GM23338 (cell line): ENCODE data around the gene ENTPD7. TPM values are rescaled to one million over a fixed set of nuclear protein-coding genes. Genes with fewer than 3 reads are reported as not detected.

ENCODE experiments used
- ATAC-seq: fragments of 200-7000 bp; cut with Tn5 transposase; 3 replicates; pipeline ENCODE4 v1.9.1; 2020
- DNase-seq: peaks from one replicate; pipeline ENCODE4 v3.0.0-alpha.2; 2015; ENCODE audit warnings: low spot score
- H2AFZ ChIP-seq: fragments of 200-600 bp; sonication (generic); 2 replicates; pipeline ENCODE4 v1.8.0; 2016; ENCODE audit warnings: antibody characterized with exemption, mild to moderate bottlenecking, moderate library complexity
- H3F3A ChIP-seq: fragments of 200-600 bp; sonication (generic); replicated peaks from 2 replicates; pipeline ENCODE4 v1.8.0; 2017; ENCODE audit warnings: antibody characterized with exemption, mixed run types, low read depth
- H3K27ac ChIP-seq: fragments of 200-600 bp; sonication (generic); 2 replicates; pipeline ENCODE4 v1.6.1; 2016; ENCODE audit warnings: low read depth
- H3K27me3 ChIP-seq: fragments of 200-600 bp; sonication (generic); 2 replicates; pipeline ENCODE4 v1.8.0; 2016; ENCODE audit warnings: mild to moderate bottlenecking, mixed run types, moderate library complexity; ENCODE audit not compliant: insufficient read depth
- H3K36me3 ChIP-seq: fragments of 200-600 bp; sonication (generic); 2 replicates; pipeline ENCODE4 v1.8.0; 2016; ENCODE audit warnings: mild to moderate bottlenecking; ENCODE audit not compliant: insufficient read depth
- H3K4me1 ChIP-seq: fragments of 200-600 bp; sonication (generic); 2 replicates; pipeline ENCODE4 v1.8.0; 2016; ENCODE audit warnings: mild to moderate bottlenecking, moderate library complexity; ENCODE audit not compliant: insufficient read depth
- H3K4me2 ChIP-seq: fragments of 200-600 bp; sonication (generic); 2 replicates; pipeline ENCODE4 v1.7.1; 2017; ENCODE audit warnings: mixed run types
- H3K4me3 ChIP-seq: fragments of 200-600 bp; sonication (generic); 2 replicates; pipeline ENCODE4 v1.6.1; 2016; ENCODE audit warnings: mixed run types
- H3K79me2 ChIP-seq: fragments of 200-600 bp; sonication (generic); replicated peaks from 2 replicates; pipeline ENCODE4 v1.8.0; 2017; ENCODE audit warnings: mild to moderate bottlenecking; ENCODE audit not compliant: insufficient read depth
- H3K9me2 ChIP-seq: fragments of 200-600 bp; sonication (generic); 2 replicates; pipeline ENCODE4 v1.8.0; 2017; ENCODE audit not compliant: insufficient read depth
- H4K20me1 ChIP-seq: fragments of 200-600 bp; sonication (generic); replicated peaks from 2 replicates; pipeline ENCODE4 v1.8.0; 2017; ENCODE audit warnings: mild to moderate bottlenecking; ENCODE audit not compliant: insufficient read depth
- H3K27ac Mint-ChIP-seq: 2 replicates; pipeline ENCODE4 v1.8.0; 2020; ENCODE audit warnings: inconsistent platforms, mild to moderate bottlenecking, moderate library complexity, mixed read lengths
- H3K27me3 Mint-ChIP-seq: 3 replicates; pipeline ENCODE4 v1.8.0; 2022; ENCODE audit warnings: low read depth, mild to moderate bottlenecking, moderate library complexity, mixed read lengths, inconsistent platforms; ENCODE audit not compliant: insufficient read depth, poor library complexity
- H3K36me3 Mint-ChIP-seq: 3 replicates; pipeline ENCODE4 v1.8.0; 2021; ENCODE audit warnings: low read depth, mild to moderate bottlenecking, inconsistent platforms, moderate library complexity, mixed read lengths
- H3K4me1 Mint-ChIP-seq: 3 replicates; pipeline ENCODE4 v1.8.0; 2020; ENCODE audit warnings: mild to moderate bottlenecking, inconsistent platforms, mixed read lengths
- H3K4me3 Mint-ChIP-seq: 3 replicates; pipeline ENCODE4 v1.8.0; 2021; ENCODE audit warnings: moderate library complexity, mild to moderate bottlenecking, inconsistent platforms, mixed read lengths
- H3K9me3 Mint-ChIP-seq: 3 replicates; pipeline ENCODE4 v1.8.0; 2020; ENCODE audit warnings: moderate library complexity, mild to moderate bottlenecking, inconsistent platforms, mixed read lengths
- EZH2 ChIP-seq: fragments of 200-600 bp; sonication (generic); IDR thresholded peaks from one replicate; pipeline ENCODE4 v1.8.0; 2017; ENCODE audit warnings: antibody characterized with exemption, mild to moderate bottlenecking, low read depth; ENCODE audit not compliant: unreplicated experiment
- EZH2phosphoT487 ChIP-seq: fragments of 200-600 bp; sonication (generic); IDR thresholded peaks from one replicate; pipeline ENCODE4 v1.8.1; 2018; ENCODE audit warnings: antibody characterized with exemption; ENCODE audit not compliant: unreplicated experiment
- JUNB ChIP-seq: IDR thresholded peaks from one replicate; pipeline ENCODE4 v1.6.1; 2016; ENCODE audit warnings: antibody characterized with exemption; ENCODE audit not compliant: unreplicated experiment
- NANOG ChIP-seq: IDR thresholded peaks from 2 replicates; pipeline ENCODE4 v1.6.1; 2016; ENCODE audit warnings: antibody characterized with exemption, borderline replicate concordance
- STAT1 ChIP-seq: IDR thresholded peaks from one replicate; pipeline ENCODE4 v1.6.1; 2016; ENCODE audit warnings: antibody characterized with exemption; ENCODE audit not compliant: unreplicated experiment
- polyA plus RNA-seq: library from polyadenylated mRNA; unstranded; fragments of >200 nt; fragmentation: Nextera tagmentation; extraction: Ambion mirVana; gene quantifications from 2 replicates; pipeline ENCODE4 v1.2.1, GENCODE V29; 2016
- total RNA-seq: library from RNA; depleted of rRNA; stranded (reverse); fragments of >200 nt; shearing (Covaris generic); gene quantifications from 2 replicates; pipeline ENCODE4 v1.2.3, GENCODE V29; 2014
- TF ChIP-seq, protein P1 (sequence below), 2 experiments: fragments of 200-600 bp in 1 of 2; sonication (generic) in 1 of 2; conservative IDR thresholded peaks; 2 replicates each; pipeline versions ENCODE4 v1.5.1 to v1.6.1; 2016 to 2017; ENCODE audit warnings: antibody characterized with exemption in 2 of 2, low read depth in 2 of 2, mild to moderate bottlenecking in 2 of 2, moderate library complexity in 1 of 2
- TF ChIP-seq, protein P2 (sequence below): fragments of 250-450 bp; sonication (Bioruptor Pico); IDR thresholded peaks from 2 replicates; pipeline ENCODE4 v1.5.0; 2020; ENCODE audit warnings: mild to moderate bottlenecking, moderate library complexity

Gene ENTPD7
- total and polyA plus RNA-seq, 2 experiments from 2014 or later, result 1.7 to 12.6 TPM

DNA sequence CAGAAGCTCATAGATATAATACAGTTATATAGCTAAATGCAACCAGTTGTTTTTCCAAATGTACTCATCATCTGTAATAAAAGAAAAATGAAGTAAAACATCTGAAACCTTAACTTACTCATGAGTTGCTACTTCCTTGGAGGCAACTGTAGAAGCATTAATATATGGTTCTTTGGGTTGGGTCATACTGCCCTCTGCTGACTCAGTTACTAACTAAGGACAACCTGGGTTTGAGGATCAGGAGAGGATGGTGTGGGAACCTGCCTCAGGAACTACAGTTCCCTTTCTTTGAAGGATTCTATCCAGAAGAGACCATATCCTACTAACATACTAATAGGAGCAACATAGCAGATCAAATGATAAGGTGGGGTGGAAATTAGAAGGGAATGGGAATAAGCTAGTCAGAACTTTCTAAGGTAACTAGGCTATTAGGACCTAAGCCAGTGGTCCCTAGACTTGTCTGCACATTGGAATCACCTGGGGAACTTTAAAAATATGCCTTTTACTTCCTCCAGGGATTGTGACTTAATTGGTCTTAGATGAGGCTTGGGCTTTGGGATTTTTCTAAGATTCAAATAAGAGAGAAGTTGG lies 51.9 kb downstream of the ENTPD7 start:
- Mint-ChIP-seq H3K9me3 (no peaks in the 10 kb centered on the region), H3K4me3 (no peak overlapping the region), H3K27me3 (peaks cover 3% of the 10 kb centered on the region), H3K36me3 (peaks cover 18% of the 10 kb centered on the region; the same call in 2 of the 3 replicates), H3K27ac (no peak overlapping the region), H3K4me1 (no peaks in the 10 kb centered on the region)
- Histone ChIP-seq H3K4me2 (no peak overlapping the region), H2AFZ (no peak overlapping the region), H4K20me1 (no peaks in the 10 kb centered on the region; the same call in 1 of the 2 replicates), H3K9me2 (no peaks in the 10 kb centered on the region), H3K4me1 (no peaks in the 10 kb centered on the region), H3K27ac (no peak overlapping the region), H3K79me2 (no peaks in the 10 kb centered on the region), H3K27me3 (no peaks in the 10 kb centered on the region), H3K4me3 (no peak overlapping the region), H3F3A (no peaks in the 10 kb centered on the region), H3K36me3 (peaks cover 5% of the 10 kb centered on the region)
- DNase-seq (peak; percentile 66), ATAC-seq (peak; percentile 80)
- TF ChIP-seq, protein P1, sequence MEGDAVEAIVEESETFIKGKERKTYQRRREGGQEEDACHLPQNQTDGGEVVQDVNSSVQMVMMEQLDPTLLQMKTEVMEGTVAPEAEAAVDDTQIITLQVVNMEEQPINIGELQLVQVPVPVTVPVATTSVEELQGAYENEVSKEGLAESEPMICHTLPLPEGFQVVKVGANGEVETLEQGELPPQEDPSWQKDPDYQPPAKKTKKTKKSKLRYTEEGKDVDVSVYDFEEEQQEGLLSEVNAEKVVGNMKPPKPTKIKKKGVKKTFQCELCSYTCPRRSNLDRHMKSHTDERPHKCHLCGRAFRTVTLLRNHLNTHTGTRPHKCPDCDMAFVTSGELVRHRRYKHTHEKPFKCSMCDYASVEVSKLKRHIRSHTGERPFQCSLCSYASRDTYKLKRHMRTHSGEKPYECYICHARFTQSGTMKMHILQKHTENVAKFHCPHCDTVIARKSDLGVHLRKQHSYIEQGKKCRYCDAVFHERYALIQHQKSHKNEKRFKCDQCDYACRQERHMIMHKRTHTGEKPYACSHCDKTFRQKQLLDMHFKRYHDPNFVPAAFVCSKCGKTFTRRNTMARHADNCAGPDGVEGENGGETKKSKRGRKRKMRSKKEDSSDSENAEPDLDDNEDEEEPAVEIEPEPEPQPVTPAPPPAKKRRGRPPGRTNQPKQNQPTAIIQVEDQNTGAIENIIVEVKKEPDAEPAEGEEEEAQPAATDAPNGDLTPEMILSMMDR (conservative IDR thresholded peaks at IDR 0.05; ENCODE audit: low read depth in 2 of 2), result peak; percentile 66 to 74
- TF ChIP-seq EZH2phosphoT487, result no peak

DNA sequence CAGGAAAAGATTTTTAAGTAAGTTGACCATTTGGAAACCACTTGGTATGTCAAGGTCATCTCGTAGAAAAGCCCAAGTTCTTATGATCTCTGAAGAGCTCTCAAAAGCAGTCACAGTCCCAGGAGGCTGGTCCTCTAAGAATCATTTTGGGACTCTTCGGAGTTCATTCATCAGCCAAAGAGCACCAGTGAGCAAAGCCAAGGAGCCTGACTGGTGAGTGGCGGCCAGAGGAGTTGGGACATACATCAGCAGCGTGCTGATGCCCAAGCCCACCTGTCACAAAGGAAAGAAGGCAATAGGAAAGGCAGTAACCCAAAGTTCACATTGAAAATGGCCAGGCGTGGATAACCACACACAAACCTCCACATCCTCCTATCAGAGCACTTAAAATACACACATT lies 55.1 kb downstream of the ENTPD7 start:
- Mint-ChIP-seq H3K4me3 (no peak overlapping the region), H3K27ac (no peak overlapping the region), H3K36me3 (peaks cover 38% of the 10 kb centered on the region), H3K27me3 (peaks cover 4% of the 10 kb centered on the region), H3K4me1 (no peaks in the 10 kb centered on the region), H3K9me3 (no peaks in the 10 kb centered on the region)
- Histone ChIP-seq H3K27ac (no peak overlapping the region), H3F3A (no peaks in the 10 kb centered on the region), H3K4me3 (no peak overlapping the region), H2AFZ (no peak overlapping the region), H3K4me2 (no peak overlapping the region), H3K9me2 (no peaks in the 10 kb centered on the region), H3K36me3 (peaks cover 20% of the 10 kb centered on the region), H3K27me3 (no peaks in the 10 kb centered on the region), H3K4me1 (no peaks in the 10 kb centered on the region), H3K79me2 (no peaks in the 10 kb centered on the region), H4K20me1 (no peaks in the 10 kb centered on the region; the same call in 1 of the 2 replicates)
- ATAC-seq (no peak), DNase-seq (no peak)
- TF ChIP-seq, protein P2, sequence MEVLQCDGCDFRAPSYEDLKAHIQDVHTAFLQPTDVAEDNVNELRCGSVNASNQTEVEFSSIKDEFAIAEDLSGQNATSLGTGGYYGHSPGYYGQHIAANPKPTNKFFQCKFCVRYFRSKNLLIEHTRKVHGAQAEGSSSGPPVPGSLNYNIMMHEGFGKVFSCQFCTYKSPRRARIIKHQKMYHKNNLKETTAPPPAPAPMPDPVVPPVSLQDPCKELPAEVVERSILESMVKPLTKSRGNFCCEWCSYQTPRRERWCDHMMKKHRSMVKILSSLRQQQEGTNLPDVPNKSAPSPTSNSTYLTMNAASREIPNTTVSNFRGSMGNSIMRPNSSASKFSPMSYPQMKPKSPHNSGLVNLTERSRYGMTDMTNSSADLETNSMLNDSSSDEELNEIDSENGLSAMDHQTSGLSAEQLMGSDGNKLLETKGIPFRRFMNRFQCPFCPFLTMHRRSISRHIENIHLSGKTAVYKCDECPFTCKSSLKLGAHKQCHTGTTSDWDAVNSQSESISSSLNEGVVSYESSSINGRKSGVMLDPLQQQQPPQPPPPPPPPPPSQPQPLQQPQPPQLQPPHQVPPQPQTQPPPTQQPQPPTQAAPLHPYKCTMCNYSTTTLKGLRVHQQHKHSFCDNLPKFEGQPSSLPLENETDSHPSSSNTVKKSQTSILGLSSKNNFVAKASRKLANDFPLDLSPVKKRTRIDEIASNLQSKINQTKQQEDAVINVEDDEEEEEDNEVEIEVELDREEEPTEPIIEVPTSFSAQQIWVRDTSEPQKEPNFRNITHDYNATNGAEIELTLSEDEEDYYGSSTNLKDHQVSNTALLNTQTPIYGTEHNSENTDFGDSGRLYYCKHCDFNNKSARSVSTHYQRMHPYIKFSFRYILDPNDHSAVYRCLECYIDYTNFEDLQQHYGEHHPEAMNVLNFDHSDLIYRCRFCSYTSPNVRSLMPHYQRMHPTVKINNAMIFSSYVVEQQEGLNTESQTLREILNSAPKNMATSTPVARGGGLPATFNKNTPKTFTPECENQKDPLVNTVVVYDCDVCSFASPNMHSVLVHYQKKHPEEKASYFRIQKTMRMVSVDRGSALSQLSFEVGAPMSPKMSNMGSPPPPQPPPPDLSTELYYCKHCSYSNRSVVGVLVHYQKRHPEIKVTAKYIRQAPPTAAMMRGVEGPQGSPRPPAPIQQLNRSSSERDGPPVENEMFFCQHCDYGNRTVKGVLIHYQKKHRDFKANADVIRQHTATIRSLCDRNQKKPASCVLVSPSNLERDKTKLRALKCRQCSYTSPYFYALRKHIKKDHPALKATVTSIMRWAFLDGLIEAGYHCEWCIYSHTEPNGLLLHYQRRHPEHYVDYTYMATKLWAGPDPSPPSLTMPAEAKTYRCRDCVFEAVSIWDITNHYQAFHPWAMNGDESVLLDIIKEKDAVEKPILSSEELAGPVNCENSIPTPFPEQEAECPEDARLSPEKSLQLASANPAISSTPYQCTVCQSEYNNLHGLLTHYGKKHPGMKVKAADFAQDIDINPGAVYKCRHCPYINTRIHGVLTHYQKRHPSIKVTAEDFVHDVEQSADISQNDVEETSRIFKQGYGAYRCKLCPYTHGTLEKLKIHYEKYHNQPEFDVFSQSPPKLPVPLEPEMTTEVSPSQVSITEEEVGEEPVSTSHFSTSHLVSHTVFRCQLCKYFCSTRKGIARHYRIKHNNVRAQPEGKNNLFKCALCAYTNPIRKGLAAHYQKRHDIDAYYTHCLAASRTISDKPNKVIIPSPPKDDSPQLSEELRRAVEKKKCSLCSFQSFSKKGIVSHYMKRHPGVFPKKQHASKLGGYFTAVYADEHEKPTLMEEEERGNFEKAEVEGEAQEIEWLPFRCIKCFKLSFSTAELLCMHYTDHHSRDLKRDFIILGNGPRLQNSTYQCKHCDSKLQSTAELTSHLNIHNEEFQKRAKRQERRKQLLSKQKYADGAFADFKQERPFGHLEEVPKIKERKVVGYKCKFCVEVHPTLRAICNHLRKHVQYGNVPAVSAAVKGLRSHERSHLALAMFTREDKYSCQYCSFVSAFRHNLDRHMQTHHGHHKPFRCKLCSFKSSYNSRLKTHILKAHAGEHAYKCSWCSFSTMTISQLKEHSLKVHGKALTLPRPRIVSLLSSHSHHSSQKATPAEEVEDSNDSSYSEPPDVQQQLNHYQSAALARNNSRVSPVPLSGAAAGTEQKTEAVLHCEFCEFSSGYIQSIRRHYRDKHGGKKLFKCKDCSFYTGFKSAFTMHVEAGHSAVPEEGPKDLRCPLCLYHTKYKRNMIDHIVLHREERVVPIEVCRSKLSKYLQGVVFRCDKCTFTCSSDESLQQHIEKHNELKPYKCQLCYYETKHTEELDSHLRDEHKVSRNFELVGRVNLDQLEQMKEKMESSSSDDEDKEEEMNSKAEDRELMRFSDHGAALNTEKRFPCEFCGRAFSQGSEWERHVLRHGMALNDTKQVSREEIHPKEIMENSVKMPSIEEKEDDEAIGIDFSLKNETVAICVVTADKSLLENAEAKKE (CRISPR knock-in tag), result no peak
- TF ChIP-seq, protein P1 (conservative IDR thresholded peaks at IDR 0.05; ENCODE audit: low read depth in 2 of 2), result no peak
- TF ChIP-seq EZH2 (no peak), JUNB (no peak), NANOG (no peak), STAT1 (no peak)
